K562 (cell line): ENCODE measurements around the gene ABT1. TPM values are rescaled to one million over a fixed set of nuclear protein-coding genes. Genes with fewer than 3 reads are reported as not detected.
A peak's percentile ranks its signal among the peaks of the same experiment; 100 is the strongest.

Experiments used
- ATF3 ChIP-seq, 2 experiments: fragments of 450-650 bp in 1 of 2; sonication (generic) in 1 of 2; formaldehyde crosslinking in 1 of 2; IDR thresholded peaks in 1 of 2; conservative IDR thresholded peaks in 1 of 2; 2 replicates each; pipeline versions ENCODE4 v1.6.1 to v1.8.1; 2016 to 2023; ENCODE audit warnings: mild to moderate bottlenecking in 2 of 2, moderate library complexity in 2 of 2, inconsistent platforms in 1 of 2, missing genetic modification reagents in 1 of 2
- BRCA1 ChIP-seq, 2 experiments: fragments of 450-650 bp in 1 of 2; sonication (generic) in 1 of 2; formaldehyde crosslinking in 1 of 2; IDR thresholded peaks; 2 replicates each; pipeline versions ENCODE4 v1.5.0 to v1.6.1; 2017 to 2020; ENCODE audit warnings: mild to moderate bottlenecking in 1 of 2, missing genetic modification reagents in 1 of 2
- CBFA2T3 ChIP-seq: fragments of 450-650 bp; IDR thresholded peaks from 2 replicates; pipeline ENCODE4 v1.6.1; 2017
- CCNT2 ChIP-seq: IDR thresholded peaks from 2 replicates; pipeline ENCODE4 v1.6.1; 2011; ENCODE audit warnings: borderline replicate concordance, low read depth, mild to moderate bottlenecking, moderate library complexity, mixed read lengths, low read length; ENCODE audit not compliant: insufficient read length; ENCODE audit errors: extremely low read depth
- DPF2 ChIP-seq: fragments of 450-650 bp; IDR thresholded peaks from 2 replicates; pipeline ENCODE4 v1.6.1; 2016
- FOXK1 ChIP-seq: sonication (generic); formaldehyde crosslinking; IDR thresholded peaks from 2 replicates; pipeline ENCODE4 v1.8.0; 2022; ENCODE audit warnings: missing genetic modification reagents, mild to moderate bottlenecking, borderline replicate concordance
- HES1 ChIP-seq: fragments of 450-650 bp; IDR thresholded peaks from 2 replicates; pipeline ENCODE4 v1.6.1; 2016; ENCODE audit warnings: low read depth, mild to moderate bottlenecking, moderate library complexity
- ID3 ChIP-seq, 2 experiments: fragments of 250-450 bp in 1 of 2; fragments of 450-650 bp in 1 of 2; sonication (Bioruptor Pico) in 1 of 2; IDR thresholded peaks; 2 replicates each; pipeline versions ENCODE4 v1.6.1 to v1.8.0; 2016 to 2021; ENCODE audit warnings: mild to moderate bottlenecking in 2 of 2, moderate library complexity in 2 of 2, missing compliant biosample characterization in 1 of 2, missing genetic modification characterization in 1 of 2
- JUND ChIP-seq, 2 experiments: IDR thresholded peaks; 2 replicates in 1 of 2; 3 replicates in 1 of 2; pipeline ENCODE4 v1.6.1; 2011; ENCODE audit warnings: borderline replicate concordance in 2 of 2, low read depth in 2 of 2, low read length in 2 of 2, improper control_type of control experiment in 1 of 2, missing biosample characterization in 1 of 2, missing genetic modification characterization in 1 of 2, missing genetic modification reagents in 1 of 2
- KLF1 ChIP-seq: fragments of 450-650 bp; IDR thresholded peaks from 2 replicates; pipeline ENCODE4 v1.6.1; 2016; ENCODE audit warnings: missing genetic modification characterization, missing compliant biosample characterization
- KLF10 ChIP-seq: fragments of 250-450 bp; sonication (Bioruptor Pico); IDR thresholded peaks from 2 replicates; pipeline ENCODE4 v1.6.1; 2021; ENCODE audit warnings: matching md5 sums
- MBD2 ChIP-seq: sonication (generic); IDR thresholded peaks from 2 replicates; pipeline ENCODE4 v1.6.1; 2016; ENCODE audit warnings: low read depth, borderline replicate concordance
- RAD21 ChIP-seq, 2 experiments: fragments of 250-450 bp in 1 of 2; fragments of 450-650 bp in 1 of 2; sonication (Bioruptor Pico) in 1 of 2; formaldehyde crosslinking in 1 of 2; IDR thresholded peaks in 1 of 2; conservative IDR thresholded peaks in 1 of 2; 2 replicates each; pipeline versions ENCODE4 v1.4.0 to v1.8.0; 2020 to 2022; ENCODE audit warnings: mild to moderate bottlenecking in 2 of 2, moderate library complexity in 1 of 2
- RAD51 ChIP-seq: fragments of 450-650 bp; IDR thresholded peaks from 2 replicates; pipeline ENCODE4 v1.7.1; 2016; ENCODE audit warnings: low read depth, mild to moderate bottlenecking, borderline replicate concordance
- RBM22 ChIP-seq: fragments of 200-400 bp; formaldehyde crosslinking; IDR thresholded peaks from 2 replicates; pipeline ENCODE4 v1.6.1; 2018; ENCODE audit warnings: low read length, low read depth; ENCODE audit not compliant: poor library complexity, severe bottlenecking
- RBM25 ChIP-seq: fragments of 200-400 bp; formaldehyde crosslinking; IDR thresholded peaks from 2 replicates; pipeline ENCODE4 v1.6.1; 2018; ENCODE audit warnings: low read length, low read depth, moderate library complexity; ENCODE audit not compliant: severe bottlenecking
- SNIP1 ChIP-seq: fragments of 450-650 bp; IDR thresholded peaks from 2 replicates; pipeline ENCODE4 v1.7.1; 2017; ENCODE audit warnings: low read depth, mild to moderate bottlenecking
- ZBTB12 ChIP-seq: fragments of 250-450 bp; sonication (Bioruptor Pico); IDR thresholded peaks from 2 replicates; pipeline ENCODE4 v1.4.0; 2020
- ZKSCAN3 ChIP-seq: fragments of 250-450 bp; sonication (Bioruptor Pico); IDR thresholded peaks from 2 replicates; pipeline ENCODE4 v1.4.0; 2020
- ZNF436 ChIP-seq: fragments of 250-450, 450-650 bp; sonication (Bioruptor Pico); formaldehyde crosslinking; IDR thresholded peaks from 2 replicates; pipeline ENCODE4 v1.7.0; 2020; ENCODE audit warnings: mild to moderate bottlenecking
- ZNF511 ChIP-seq: sonication (generic); formaldehyde crosslinking; IDR thresholded peaks from 2 replicates; pipeline ENCODE4 v1.8.0; 2022; ENCODE audit warnings: mild to moderate bottlenecking, missing genetic modification reagents
- polyA plus RNA-seq, 8 experiments: library from polyadenylated mRNA; depleted of rRNA in 4 of 8; stranded (reverse) in 5 of 8; unstranded in 3 of 8; fragments of >200 nt; fragmentation: Nextera tagmentation in 2 of 8; fragmentation: Illumina TruSeq in 1 of 8; extraction: Ambion mirVana in 2 of 8; extraction: Trizol in 1 of 8; gene quantifications; 2 replicates each; pipeline versions ENCODE4 v1.2.1 to v1.2.3, GENCODE V29; 2011 to 2014; ENCODE audit warnings: inconsistent platforms in 1 of 8, missing spikeins in 1 of 8
- total RNA-seq, 7 experiments: library from RNA; depleted of rRNA in 6 of 7; stranded (reverse); fragments of >200 nt in 6 of 7; fragmentation: Illumina TruSeq in 2 of 7; extraction: Trizol in 2 of 7; gene quantifications; 2 replicates each; pipeline versions ENCODE4 v1.2.1 to v1.2.3, GENCODE V29; 2011 to 2021; ENCODE audit warnings: low replicate concordance in 1 of 7

The ABT1 gene
- total and polyA plus RNA-seq, 9 of the 15 experiments (the other 6 are each of a cell fraction or from before 2014, with no cell fraction given), result 8.8 to 52.7 (median 40.7) TPM

GRCh38 chr6:26576929-26577719 lies 19.6 kb upstream of the ABT1 start (continued):
- TF ChIP-seq ZNF511 (no peak), BRCA1 (IDR thresholded peaks at IDR 0.05) (no peak), BRCA1 (CRISPR knock-in tag; IDR thresholded peaks at IDR 0.05) (no peak), ID3 (CRISPR knock-in tag; IDR thresholded peaks at IDR 0.05) (no peak), ID3 (tag; IDR thresholded peaks at IDR 0.05) (no peak), RAD21 (CRISPR knock-in tag; conservative IDR thresholded peaks at IDR 0.05 in 1 of 2, IDR thresholded peaks at IDR 0.05 in 1 of 2) (0 out of 4 replicates have a peak, but pooled peaks of 1 of the 2 experiments have one; percentile 10), SNIP1 (no peak), KLF10 (no peak), ZBTB12 (0 out of 2 replicates have a peak, but pooled peaks have one; percentile 13), KLF1 (tag) (no peak), RAD51 (no peak), HES1 (no peak; the same call in 1 of the 2 replicates), ZKSCAN3 (CRISPR knock-in tag) (no peak), FOXK1 (no peak; the same call in 1 of the 2 replicates), RBM25 (no peak), MBD2 (no peak), ATF3 (IDR thresholded peaks at IDR 0.05) (no peak; the same call in 1 of the 2 replicates), ATF3 (CRISPR knock-in tag; conservative IDR thresholded peaks at IDR 0.05) (peak; percentile 74), CCNT2 (no peak), CBFA2T3 (no peak), DPF2 (peak; percentile 70; the same call in 1 of the 2 replicates), RBM22 (peak; percentile 45), ZNF436 (no peak), JUND (IDR thresholded peaks at IDR 0.05; ENCODE audit: borderline replicate concordance, low read depth, low read length) (peak; percentile 35; the same call in 1 of the 2 replicates), JUND (tag; IDR thresholded peaks at IDR 0.05; ENCODE audit: borderline replicate concordance, low read depth, low read length) (no peak; the same call in 1 of the 3 replicates)
